GM18519 (cell line): ENCODE results near the gene RHOV.

Experiments
- ATAC-seq: cut with Tn5 transposase; IDR thresholded peaks from one replicate; pipeline ENCODE4 v1.9.1; 2021; ENCODE audit warnings: mild to moderate bottlenecking, moderate library complexity; ENCODE audit not compliant: unreplicated experiment, low FRiP score

RHOV gene

GRCh38 chr15:40873694-40874561 lies at the start of gene RHOV:
TSS of gene RHOV (minus strand) at chr15:40874234. CDS start at chr15:40874139, 95 bp downstream.
- ATAC-seq: no peak

- no peak for ATAC-seq
Measured at GRCh38 chr15:40923551-40923950, 49.5 kb upstream of the RHOV start.

- ATAC-seq: no peak
Measured at GRCh38 chr15:40922608-40923005, 48.6 kb upstream of the RHOV start.

GRCh38 chr15:40921949-40922607 lies 48.0 kb upstream of the RHOV start:
- no peak for ATAC-seq

GRCh38 chr15:40918799-40919392 lies 44.9 kb upstream of the RHOV start:
- no peak for ATAC-seq

- ATAC-seq: no peak
Measured at GRCh38 chr15:40918146-40918798, 44.2 kb upstream of the RHOV start.

GRCh38 chr15:40917585-40917984 lies 43.6 kb upstream of the RHOV start:
- ATAC-seq: no peak

- ATAC-seq: no peak
Measured at GRCh38 chr15:40915679-40916078, 41.6 kb upstream of the RHOV start.

- ATAC-seq: no peak
Measured at GRCh38 chr15:40915116-40915661, 41.2 kb upstream of the RHOV start.

GRCh38 chr15:40914486-40914885 lies 40.5 kb upstream of the RHOV start:
- no peak for ATAC-seq

GRCh38 chr15:40914013-40914412 lies 40.0 kb upstream of the RHOV start:
- ATAC-seq: no peak

GRCh38 chr15:40912478-40912877 lies 38.4 kb upstream of the RHOV start:
- ATAC-seq: no peak

- no peak for ATAC-seq
Measured at GRCh38 chr15:40911693-40912092, 37.7 kb upstream of the RHOV start.

- ATAC-seq: no peak
Measured at GRCh38 chr15:40911141-40911540, 37.1 kb upstream of the RHOV start.

- ATAC-seq: no peak
Measured at GRCh38 chr15:40909662-40910630, 35.9 kb upstream of the RHOV start.

- no peak for ATAC-seq
Measured at GRCh38 chr15:40908095-40908494, 34.1 kb upstream of the RHOV start.

- no peak for ATAC-seq
Measured at GRCh38 chr15:40906991-40907802, 33.2 kb upstream of the RHOV start.

- ATAC-seq: no peak
Measured at GRCh38 chr15:40906091-40906990, 32.3 kb upstream of the RHOV start.
